Measurements from ENCODE around the gene G3BP1. TPM values are rescaled to one million over a fixed set of nuclear protein-coding genes. Genes with fewer than 3 reads are reported as not detected.
"Not testable (repeated sequence)": the region's sequence is repeated elsewhere in the genome, so short reads cannot be mapped to it uniquely, and the experiment has no call there.

Gene G3BP1
- total and polyA plus RNA-seq, 12 donors = 10.6 to 132 (median 114) TPM

DNA sequence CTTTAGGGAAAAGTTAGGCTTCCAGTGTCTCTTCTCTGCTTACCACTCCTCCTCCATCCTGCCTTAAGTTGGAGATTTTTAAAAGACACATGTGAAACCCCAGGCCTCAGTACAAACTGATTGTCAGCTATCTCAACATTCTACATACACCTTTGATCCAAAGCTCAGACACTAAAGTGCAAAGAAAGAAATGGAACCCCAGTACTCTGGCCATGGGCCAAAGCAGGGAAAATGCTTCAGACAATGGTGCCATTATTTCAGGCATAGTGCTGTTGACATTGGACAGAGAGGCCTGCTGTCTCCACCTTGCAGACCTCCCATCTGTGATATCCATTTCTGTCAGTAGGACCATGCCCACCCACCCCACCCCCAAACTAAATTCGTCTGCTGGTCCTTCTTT is 49.1 kb downstream of the G3BP1 start:
- Histone ChIP-seq H3K4me1 (peaks cover 0 to 40% (median 5%) of the 10 kb centered on the region in 9 donors), H3K27me3 (no peaks in the 10 kb centered on the region), H3K27ac (no peak overlapping the region), H3K9me3 (no peaks in the 10 kb centered on the region), H3K36me3 (peaks cover 0 to 15% (median 0%) of the 10 kb centered on the region in 9 donors), H3K4me3 (no peak overlapping the region)
- no peak for ATAC-seq
- TF ChIP-seq, protein P1, sequence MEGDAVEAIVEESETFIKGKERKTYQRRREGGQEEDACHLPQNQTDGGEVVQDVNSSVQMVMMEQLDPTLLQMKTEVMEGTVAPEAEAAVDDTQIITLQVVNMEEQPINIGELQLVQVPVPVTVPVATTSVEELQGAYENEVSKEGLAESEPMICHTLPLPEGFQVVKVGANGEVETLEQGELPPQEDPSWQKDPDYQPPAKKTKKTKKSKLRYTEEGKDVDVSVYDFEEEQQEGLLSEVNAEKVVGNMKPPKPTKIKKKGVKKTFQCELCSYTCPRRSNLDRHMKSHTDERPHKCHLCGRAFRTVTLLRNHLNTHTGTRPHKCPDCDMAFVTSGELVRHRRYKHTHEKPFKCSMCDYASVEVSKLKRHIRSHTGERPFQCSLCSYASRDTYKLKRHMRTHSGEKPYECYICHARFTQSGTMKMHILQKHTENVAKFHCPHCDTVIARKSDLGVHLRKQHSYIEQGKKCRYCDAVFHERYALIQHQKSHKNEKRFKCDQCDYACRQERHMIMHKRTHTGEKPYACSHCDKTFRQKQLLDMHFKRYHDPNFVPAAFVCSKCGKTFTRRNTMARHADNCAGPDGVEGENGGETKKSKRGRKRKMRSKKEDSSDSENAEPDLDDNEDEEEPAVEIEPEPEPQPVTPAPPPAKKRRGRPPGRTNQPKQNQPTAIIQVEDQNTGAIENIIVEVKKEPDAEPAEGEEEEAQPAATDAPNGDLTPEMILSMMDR (IDR thresholded peaks at IDR 0.05) = no peak
- intact Hi-C loops (cut with DNase I) = loop anchor here in 6 of 10 donors (5.0 to 10.0 kb wide), 5 partner anchors 454 to 684 kb away; no protein-coding TSS in a partner anchor
- no peak for DNase-seq
- WGBS, 2 donors = 41 to 62% methylated on average over 1 of the region's 1 CpG

DNA sequence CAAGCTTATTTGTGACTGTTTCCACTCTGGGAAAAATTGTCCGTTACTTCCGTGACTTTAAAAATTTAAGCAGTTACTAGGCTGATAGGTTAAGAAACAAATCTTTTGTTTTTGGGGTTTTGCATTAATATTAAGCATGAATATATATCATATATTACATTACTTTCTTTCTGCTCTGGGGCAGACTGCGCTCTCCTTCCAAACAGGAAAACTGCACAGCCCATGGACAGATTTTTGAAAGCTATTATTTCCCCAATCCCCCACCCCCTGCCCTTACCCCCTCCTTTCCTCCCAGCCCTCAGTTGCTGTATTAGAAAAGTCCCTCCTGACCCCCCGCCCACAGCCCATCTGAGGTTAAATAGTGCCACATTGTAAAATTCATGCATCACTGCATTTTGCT is 50.4 kb downstream of the G3BP1 start:
- intact Hi-C loops (cut with DNase I) = loop anchor here in 7 of 10 donors (2.0 to 10.0 kb wide), 6 partner anchors 449 to 683 kb away; no protein-coding TSS in a partner anchor
- 97 to 99% methylated on average over 4 of the region's 4 CpGs for WGBS, 2 donors
- no peaks in the 10 kb centered on the region for H3K27me3 ChIP-seq
- H3K9me3 ChIP-seq = no peaks in the 10 kb centered on the region
- TF ChIP-seq, protein P1 (IDR thresholded peaks at IDR 0.05) = no peak
- DNase-seq = no peak
- ATAC-seq = no peak
- no peak overlapping the region for H3K27ac ChIP-seq
- peaks cover 0 to 44% (median 5%) of the 10 kb centered on the region in 9 donors for H3K4me1 ChIP-seq
- H3K36me3 ChIP-seq = peaks cover 0 to 3% (median 0%) of the 10 kb centered on the region in 9 donors
- no peak overlapping the region for H3K4me3 ChIP-seq

DNA sequence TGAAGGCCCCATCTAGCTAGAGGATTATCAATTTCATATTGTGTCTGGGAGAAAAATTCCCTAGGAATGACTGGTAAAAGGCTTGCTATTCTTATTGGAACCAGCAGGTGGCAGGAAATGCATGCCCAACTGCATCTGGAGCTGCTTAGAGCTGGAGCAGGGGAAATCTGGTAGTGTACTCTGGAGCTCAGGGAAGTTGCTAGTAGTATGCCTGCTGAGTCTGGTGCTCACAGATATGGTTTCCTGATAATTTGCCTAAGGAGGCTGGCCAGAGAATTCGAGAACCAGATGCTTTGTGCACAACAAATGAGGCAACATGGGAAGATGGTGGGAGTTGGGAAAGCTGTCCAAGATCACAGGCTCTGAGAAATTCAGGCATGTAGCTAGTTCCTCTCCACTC is 53.7 kb downstream of the G3BP1 start:
- Histone ChIP-seq H3K4me1 (peaks cover 0 to 21% (median 2%) of the 10 kb centered on the region in 9 donors), H3K9me3 (peaks cover 0 to 2% (median 0%) of the 10 kb centered on the region in 11 donors), H3K27ac (no peak overlapping the region), H3K36me3 (no peaks in the 10 kb centered on the region), H3K4me3 (no peak overlapping the region), H3K27me3 (no peaks in the 10 kb centered on the region)
- TF ChIP-seq, protein P1 (IDR thresholded peaks at IDR 0.05) = peak; percentile 71 to 93 (median 89)
- intact Hi-C loops (cut with DNase I) = loop anchor here (1.0 to 10.0 kb wide), 19 partner anchors 317 to 687 kb away; no protein-coding TSS in a partner anchor
- ATAC-seq (peak; percentile 83 to 95 (median 91)), DNase-seq (peak in 1 of 2 donors; percentile 70)
- WGBS, 2 donors = 4 to 9% methylated on average over 1 of the region's 1 CpG

DNA sequence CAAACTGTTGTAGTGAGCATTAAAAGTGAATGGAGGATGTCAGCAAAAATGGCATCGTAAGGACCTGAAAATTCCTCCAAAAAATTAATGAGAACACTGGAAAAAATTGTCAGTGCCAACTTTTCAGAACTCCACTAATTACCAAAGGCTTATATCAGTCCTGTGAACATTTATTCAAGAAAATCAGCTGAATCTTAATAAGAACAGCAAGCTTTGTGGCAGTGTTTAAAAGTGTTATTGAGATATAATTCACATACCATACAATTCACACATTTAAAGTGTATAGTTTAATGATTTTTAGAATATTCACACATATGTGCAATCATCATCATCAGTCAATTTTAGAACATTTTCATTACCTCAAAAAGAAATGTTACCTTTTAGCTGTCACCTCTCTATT is 57.6 kb downstream of the G3BP1 start:
- Histone ChIP-seq H3K9me3 (peaks cover 0 to 41% (median 15%) of the 10 kb centered on the region in 11 donors), H3K27me3 (no peaks in the 10 kb centered on the region), H3K36me3 (no peaks in the 10 kb centered on the region), H3K4me1 (peaks cover 0 to 14% (median 0%) of the 10 kb centered on the region in 9 donors), H3K27ac (no peak overlapping the region), H3K4me3 (no peak overlapping the region)
- TF ChIP-seq, protein P1 (IDR thresholded peaks at IDR 0.05) = no peak
- 97% methylated on average over 1 of the region's 1 CpG for WGBS, 2 donors
- DNase-seq = no peak
- ATAC-seq = no peak
- intact Hi-C loops (cut with DNase I) = loop anchor here in 8 of 10 donors (5.0 to 10.0 kb wide), 11 partner anchors 313 to 683 kb away; no protein-coding TSS in a partner anchor

DNA sequence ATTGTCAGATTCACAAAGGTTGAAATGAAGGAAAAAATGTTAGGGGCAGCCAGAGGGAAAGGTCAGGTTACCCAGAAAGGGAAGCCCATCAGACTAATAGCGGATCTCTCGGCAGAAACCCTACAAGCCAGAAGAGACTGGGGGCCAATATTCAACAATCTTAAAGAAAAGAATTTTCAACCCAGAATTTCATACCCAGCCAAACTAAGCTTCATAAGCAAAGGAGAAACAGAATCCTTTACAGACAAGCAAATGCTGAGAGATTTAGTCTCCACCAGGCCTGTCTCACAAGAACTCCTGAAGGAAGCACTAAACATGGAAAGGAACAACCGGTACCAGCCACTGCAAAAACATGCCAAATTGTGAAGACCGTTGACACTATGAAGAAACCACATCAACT is 61.1 kb downstream of the G3BP1 start:
- ATAC-seq; intact Hi-C loops (cut with DNase I); H3K4me1 ChIP-seq; H3K27me3 ChIP-seq; DNase-seq; H3K36me3 ChIP-seq; H3K4me3 ChIP-seq; H3K27ac ChIP-seq: not testable (repeated sequence)
- 99 to 100% methylated on average over 4 of the region's 4 CpGs for WGBS, 2 donors
- peaks cover 0 to 76% (median 32%) of the 10 kb centered on the region in 11 donors for H3K9me3 ChIP-seq

Measured in heart right ventricle (tissue), 16 donors.